Mesenchymal stem cell (in vitro differentiated cells and primary cell): ENCODE results near the gene MAPK4.

Source experiments
- DNase-seq: peaks from one replicate; pipeline ENCODE4 v3.0.0-alpha.2; 2013
- H2AFZ ChIP-seq: one replicate; pipeline ENCODE4 v1.6.1; 2013; ENCODE audit warnings: low read depth, mild to moderate bottlenecking, control low read depth, inconsistent platforms, low read length, moderate library complexity
- H2AK5ac ChIP-seq: 2 replicates; pipeline ENCODE4 v1.6.1; 2013; ENCODE audit warnings: low read length, moderate library complexity, mild to moderate bottlenecking, inconsistent platforms; ENCODE audit not compliant: severe bottlenecking
- H2BK120ac ChIP-seq: one replicate; pipeline ENCODE4 v1.6.1; 2013; ENCODE audit warnings: low read depth, mild to moderate bottlenecking, inconsistent platforms, low read length, moderate library complexity
- H2BK12ac ChIP-seq, 2 experiments: one replicate each; pipeline ENCODE4 v1.6.1; 2013; ENCODE audit warnings: inconsistent platforms in 2 of 2, low read length in 2 of 2, mild to moderate bottlenecking in 2 of 2, moderate library complexity in 2 of 2, control low read depth in 1 of 2
- H2BK15ac ChIP-seq: one replicate; pipeline ENCODE4 v1.6.1; 2013; ENCODE audit warnings: mild to moderate bottlenecking, low read depth, inconsistent platforms; ENCODE audit not compliant: poor library complexity, severe bottlenecking
- H2BK5ac ChIP-seq: 2 replicates; pipeline ENCODE4 v1.6.1; 2013; ENCODE audit warnings: low read depth, mild to moderate bottlenecking, low read length, control low read depth, inconsistent platforms; ENCODE audit not compliant: poor library complexity, severe bottlenecking
- H3K14ac ChIP-seq, 2 experiments: one replicate each; pipeline ENCODE4 v1.6.1; 2013; ENCODE audit warnings: inconsistent platforms in 2 of 2, low read length in 2 of 2, control low read depth in 1 of 2, mild to moderate bottlenecking in 1 of 2, moderate library complexity in 1 of 2
- H3K18ac ChIP-seq, 2 experiments: one replicate each; pipeline ENCODE4 v1.6.1; 2013; ENCODE audit warnings: inconsistent platforms in 2 of 2, low read length in 2 of 2, control low read depth in 1 of 2, low read depth in 1 of 2, mild to moderate bottlenecking in 1 of 2
- H3K23ac ChIP-seq, 2 experiments: one replicate each; pipeline ENCODE4 v1.6.1; 2013; ENCODE audit warnings: inconsistent platforms in 2 of 2, low read length in 2 of 2, mild to moderate bottlenecking in 2 of 2, moderate library complexity in 2 of 2, control low read depth in 1 of 2
- H3K27ac ChIP-seq: 2 replicates; pipeline ENCODE4 v1.5.1; 2013; ENCODE audit warnings: mild to moderate bottlenecking, moderate library complexity, low read length, control low read depth, inconsistent platforms; ENCODE audit not compliant: poor library complexity, severe bottlenecking
- H3K27me3 ChIP-seq, 2 experiments: 2 replicates each; pipeline versions ENCODE4 v1.6.1 to v1.7.0; 2013; ENCODE audit warnings: low read length in 2 of 2, mild to moderate bottlenecking in 2 of 2, moderate library complexity in 2 of 2, control low read depth in 1 of 2, inconsistent platforms in 1 of 2; ENCODE audit not compliant: control insufficient read depth in 1 of 2, insufficient read depth in 1 of 2
- H3K36me3 ChIP-seq, 2 experiments: 2 replicates each; pipeline versions ENCODE4 v1.6.1 to v1.7.0; 2013; ENCODE audit warnings: low read length in 2 of 2, control low read depth in 1 of 2, inconsistent platforms in 1 of 2, low read depth in 1 of 2, mild to moderate bottlenecking in 1 of 2; ENCODE audit not compliant: insufficient read depth in 2 of 2, control insufficient read depth in 1 of 2
- H3K4ac ChIP-seq, 2 experiments: one replicate each; pipeline ENCODE4 v1.6.1; 2013; ENCODE audit warnings: inconsistent platforms in 2 of 2, low read length in 2 of 2, mild to moderate bottlenecking in 2 of 2, moderate library complexity in 2 of 2, control low read depth in 1 of 2, low read depth in 1 of 2
- H3K4me1 ChIP-seq: 2 replicates; pipeline ENCODE4 v1.6.1; 2013; ENCODE audit warnings: low read depth, low read length, control low read depth; ENCODE audit not compliant: control insufficient read depth, insufficient read depth
- H3K4me2 ChIP-seq: 2 replicates; pipeline ENCODE4 v1.6.1; 2013; ENCODE audit warnings: low read length, mild to moderate bottlenecking, inconsistent platforms; ENCODE audit not compliant: poor library complexity, severe bottlenecking
- H3K4me3 ChIP-seq, 2 experiments: 2 replicates each; pipeline versions ENCODE4 v1.5.1 to v1.7.0; 2013; ENCODE audit warnings: low read length in 2 of 2, mild to moderate bottlenecking in 2 of 2, control low read depth in 1 of 2, low read depth in 1 of 2; ENCODE audit not compliant: insufficient read depth in 1 of 2
- H3K79me1 ChIP-seq: replicated peaks from 2 replicates; pipeline ENCODE4 v1.6.1; 2013; ENCODE audit warnings: mild to moderate bottlenecking, control low read depth, low read length, inconsistent platforms; ENCODE audit not compliant: poor library complexity, severe bottlenecking
- H3K9ac ChIP-seq: 2 replicates; pipeline ENCODE4 v1.7.0; 2013; ENCODE audit warnings: mild to moderate bottlenecking, low read length, moderate library complexity
- H3K9me3 ChIP-seq: 2 replicates; pipeline ENCODE4 v1.7.0; 2013; ENCODE audit warnings: mild to moderate bottlenecking, low read length; ENCODE audit not compliant: control insufficient read depth
- H4K8ac ChIP-seq: one replicate; pipeline ENCODE4 v1.6.1; 2013; ENCODE audit warnings: inconsistent platforms, mild to moderate bottlenecking, low read length, moderate library complexity
- H4K91ac ChIP-seq: one replicate; pipeline ENCODE4 v1.6.1; 2013; ENCODE audit warnings: mild to moderate bottlenecking, low read length, inconsistent platforms
- WGBS: methylation state at CpG from one replicate; pipeline ENCODE4 v1.1.7; 2013; ENCODE audit warnings: mixed read lengths; 5-methylcytosine and 5-hydroxymethylcytosine counted together

The MAPK4 gene

DNA sequence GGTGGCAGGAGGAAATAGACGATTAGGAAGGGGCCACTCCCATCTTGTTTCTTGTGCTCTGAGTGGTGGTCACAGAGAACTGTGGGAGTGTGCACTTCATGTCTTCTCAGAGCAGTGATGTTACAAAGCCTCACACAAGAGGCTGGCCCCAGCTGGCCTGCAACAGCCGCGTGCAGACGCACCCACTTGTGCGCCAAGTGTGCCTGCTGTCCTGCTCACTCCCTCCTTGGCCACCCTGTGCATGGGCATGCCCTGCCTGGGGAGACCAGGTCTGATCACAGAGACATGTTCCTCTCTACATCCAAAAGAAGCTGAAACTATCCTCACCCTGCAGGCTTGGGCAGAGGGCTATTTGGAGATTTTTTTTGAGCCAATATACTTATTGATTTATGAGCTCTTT lies 151.5 kb downstream of the MAPK4 start:
- Histone ChIP-seq H3K36me3 (no peaks in the 10 kb centered on the region), H4K91ac (no peak overlapping the region), H3K4me1 (no peaks in the 10 kb centered on the region), H3K23ac (no peak overlapping the region), H3K9me3 (peaks cover 8% of the 10 kb centered on the region), H2BK120ac (no peak overlapping the region), H3K27ac (no peak overlapping the region), H3K27me3 (no peaks in the 10 kb centered on the region), H3K14ac (no peak overlapping the region), H2AFZ (no peak overlapping the region), H2BK12ac (no peak overlapping the region), H3K4ac (no peak overlapping the region), H3K9ac (no peak overlapping the region), H3K79me1 (no peaks in the 10 kb centered on the region), H2BK5ac (no peak overlapping the region), H2AK5ac (no peak overlapping the region), H4K8ac (no peak overlapping the region), H3K18ac (no peak overlapping the region), H2BK15ac (no peak overlapping the region), H3K4me3 (no peak overlapping the region), H3K4me2 (no peak overlapping the region)
- 84% methylated on average over 5 of the region's 5 CpGs for WGBS
- no peak for DNase-seq

DNA sequence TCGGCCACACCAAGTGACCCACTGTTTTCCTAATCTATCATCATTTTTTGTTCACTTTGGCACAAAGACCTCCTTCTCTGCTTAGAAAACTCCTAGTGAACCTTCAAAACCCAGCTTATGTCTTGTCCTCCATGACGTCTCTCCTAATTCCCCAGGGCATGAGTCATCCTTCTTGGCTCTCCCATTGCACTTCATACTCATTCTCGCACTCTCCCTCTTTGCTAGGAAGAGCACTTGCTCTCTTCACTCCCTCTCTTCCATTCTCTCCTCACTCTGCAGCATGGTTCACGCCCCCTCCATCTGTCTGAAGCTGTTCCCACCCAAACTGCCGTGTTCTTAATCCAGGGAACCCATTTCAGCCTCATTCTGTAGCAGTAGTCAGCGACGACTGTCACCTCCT lies 156.0 kb downstream of the MAPK4 start:
- Histone ChIP-seq H3K9me3 (peaks cover 8% of the 10 kb centered on the region), H3K36me3 (no peaks in the 10 kb centered on the region), H2AK5ac (no peak overlapping the region), H3K27ac (no peak overlapping the region), H3K23ac (no peak overlapping the region), H3K4me1 (no peaks in the 10 kb centered on the region), H3K4ac (no peak overlapping the region), H3K14ac (no peak overlapping the region), H2AFZ (no peak overlapping the region), H3K79me1 (no peaks in the 10 kb centered on the region), H3K4me2 (no peak overlapping the region), H2BK5ac (no peak overlapping the region), H4K8ac (no peak overlapping the region), H3K18ac (no peak overlapping the region), H2BK120ac (no peak overlapping the region), H3K27me3 (no peaks in the 10 kb centered on the region), H2BK15ac (no peak overlapping the region), H3K9ac (no peak overlapping the region), H2BK12ac (no peak overlapping the region), H3K4me3 (no peak overlapping the region), H4K91ac (no peak overlapping the region)
- no peak for DNase-seq
- 66% methylated on average over 7 of the region's 7 CpGs for WGBS

GRCh38 chr18:50716902-50717301 lies 157.0 kb downstream of the MAPK4 start:
- H4K8ac ChIP-seq, result no peak overlapping the region
- H2BK15ac ChIP-seq, result no peak overlapping the region
- H3K9ac ChIP-seq, result no peak overlapping the region
- H3K4me3 ChIP-seq, result no peak overlapping the region
- no peak overlapping the region for H3K4me2 ChIP-seq
- H3K4me1 ChIP-seq, result no peaks in the 10 kb centered on the region
- no peak overlapping the region for H3K27ac ChIP-seq
- no peak overlapping the region for H2AFZ ChIP-seq
- H3K36me3 ChIP-seq, result no peaks in the 10 kb centered on the region
- H4K91ac ChIP-seq, result no peak overlapping the region
- no peak overlapping the region for H2BK120ac ChIP-seq
- no peak overlapping the region for H3K23ac ChIP-seq
- DNase-seq, result no peak
- no peak overlapping the region for H3K18ac ChIP-seq
- H3K9me3 ChIP-seq, result peaks cover 8% of the 10 kb centered on the region
- no peak overlapping the region for H3K4ac ChIP-seq
- H2BK5ac ChIP-seq, result no peak overlapping the region
- no peaks in the 10 kb centered on the region for H3K27me3 ChIP-seq
- H2BK12ac ChIP-seq, result no peak overlapping the region
- H3K79me1 ChIP-seq, result no peaks in the 10 kb centered on the region
- H3K14ac ChIP-seq, result no peak overlapping the region
- 70% methylated on average over 4 of the region's 4 CpGs for WGBS
- H2AK5ac ChIP-seq, result no peak overlapping the region

DNA sequence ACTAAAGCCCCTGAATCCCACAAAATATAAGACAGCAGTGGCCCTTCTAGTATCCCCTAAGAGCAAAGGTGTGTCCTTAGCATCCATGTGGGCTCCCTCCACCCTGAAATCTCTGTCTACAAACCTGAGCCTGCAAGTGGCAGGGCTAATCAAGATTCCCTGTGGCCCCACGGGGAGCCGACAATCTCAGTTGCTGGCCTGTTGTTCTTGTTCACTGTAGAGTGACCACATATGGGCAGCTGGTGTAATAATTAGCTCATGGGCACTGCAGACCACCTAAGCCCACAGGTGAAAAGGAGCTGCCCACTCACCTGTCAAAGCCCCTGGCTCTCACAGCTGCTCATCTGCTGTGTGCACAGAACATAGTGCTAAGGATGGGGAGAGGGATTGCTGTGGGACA lies 157.7 kb downstream of the MAPK4 start:
- Histone ChIP-seq H3K4ac (no peak overlapping the region), H3K23ac (no peak overlapping the region), H3K9ac (no peak overlapping the region), H4K8ac (no peak overlapping the region), H3K4me3 (no peak overlapping the region), H3K14ac (no peak overlapping the region), H4K91ac (no peak overlapping the region), H2BK15ac (no peak overlapping the region), H3K27ac (no peak overlapping the region), H2BK12ac (no peak overlapping the region), H2AK5ac (no peak overlapping the region), H2BK120ac (no peak overlapping the region), H3K79me1 (no peaks in the 10 kb centered on the region), H3K36me3 (no peaks in the 10 kb centered on the region), H3K4me2 (no peak overlapping the region), H3K4me1 (no peaks in the 10 kb centered on the region), H3K27me3 (no peaks in the 10 kb centered on the region), H2AFZ (no peak overlapping the region), H2BK5ac (no peak overlapping the region), H3K9me3 (peaks cover 8% of the 10 kb centered on the region), H3K18ac (no peak overlapping the region)
- DNase-seq, result no peak
- 73% methylated on average over 2 of the region's 2 CpGs for WGBS
